HG03280 (cell line): Measurements from ENCODE around the gene TBCD.

Experiments
- ATAC-seq: cut with Tn5 transposase; IDR thresholded peaks from one replicate; pipeline ENCODE4 v1.9.1; 2021; ENCODE audit warnings: mild to moderate bottlenecking, moderate library complexity; ENCODE audit not compliant: unreplicated experiment

Gene TBCD

DNA sequence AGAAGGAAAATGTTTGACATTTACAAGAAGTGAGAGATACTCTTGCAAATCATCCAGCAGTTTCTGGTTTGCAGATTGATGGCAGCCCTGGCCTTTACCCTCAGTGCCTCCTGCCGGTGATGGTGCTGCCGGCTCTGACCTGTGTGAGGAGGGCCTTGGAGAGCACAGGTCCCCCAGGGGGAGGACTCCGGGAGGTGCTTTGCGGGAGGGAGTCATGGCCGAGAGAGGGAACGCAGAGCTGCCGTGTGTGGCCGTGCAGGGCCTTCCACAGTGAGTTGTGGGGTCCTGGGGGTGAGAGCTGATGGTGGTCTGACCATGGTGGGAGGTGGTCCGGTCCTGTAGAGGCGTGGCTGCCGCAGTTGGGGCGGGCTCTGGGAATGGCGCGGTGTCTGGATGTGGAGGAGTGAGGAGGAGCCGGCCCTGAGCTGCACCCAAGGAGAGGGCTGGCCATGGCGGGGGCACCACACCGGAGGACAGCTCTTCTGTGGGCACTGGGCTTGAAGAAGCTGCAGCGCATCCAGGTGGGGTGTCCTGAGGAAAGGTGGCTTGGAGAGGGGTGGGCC lies 116.0 kb downstream of the TBCD start:
- no peak for ATAC-seq

DNA sequence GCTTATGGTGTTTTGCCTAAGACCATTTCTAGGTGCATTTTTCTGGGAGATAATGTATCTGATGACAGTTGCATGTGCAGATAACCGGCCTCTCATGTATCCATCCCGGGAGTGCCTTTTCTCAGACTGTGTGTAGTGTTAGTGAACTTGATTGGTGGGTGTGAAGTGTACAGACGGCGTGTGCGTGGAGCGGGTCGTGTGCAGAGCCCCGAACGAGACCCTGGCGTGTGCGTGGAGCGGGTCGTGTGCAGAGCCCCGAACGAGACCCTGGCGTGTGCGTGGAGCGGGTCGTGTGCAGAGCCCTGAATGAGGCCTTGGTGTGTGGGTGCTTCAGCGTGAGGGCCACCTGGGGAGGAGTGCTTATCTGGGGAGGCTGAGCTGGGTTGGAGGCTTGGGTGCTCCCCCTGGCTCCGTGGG lies 116.9 kb downstream of the TBCD start:
- ATAC-seq: no peak

DNA sequence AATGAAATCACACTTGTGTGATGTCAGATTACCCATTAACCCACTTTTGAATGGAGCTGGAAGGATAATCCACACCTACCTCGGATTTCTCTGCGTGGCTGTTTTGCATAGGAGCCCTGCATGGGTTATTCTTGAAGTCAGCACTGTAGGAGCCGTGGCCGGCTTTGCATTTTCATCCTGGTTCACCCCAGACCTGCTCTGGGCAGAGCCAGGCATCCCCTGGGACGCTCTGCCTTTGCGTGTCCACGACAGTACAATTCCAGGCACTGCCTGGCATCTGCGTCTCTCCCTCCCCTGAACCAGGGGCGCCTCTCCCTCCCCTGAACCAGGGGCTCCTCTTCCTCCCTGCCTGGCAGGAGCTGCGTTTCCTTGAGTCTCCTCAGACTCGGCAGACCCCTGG lies 117.7 kb downstream of the TBCD start:
- ATAC-seq: no peak

DNA sequence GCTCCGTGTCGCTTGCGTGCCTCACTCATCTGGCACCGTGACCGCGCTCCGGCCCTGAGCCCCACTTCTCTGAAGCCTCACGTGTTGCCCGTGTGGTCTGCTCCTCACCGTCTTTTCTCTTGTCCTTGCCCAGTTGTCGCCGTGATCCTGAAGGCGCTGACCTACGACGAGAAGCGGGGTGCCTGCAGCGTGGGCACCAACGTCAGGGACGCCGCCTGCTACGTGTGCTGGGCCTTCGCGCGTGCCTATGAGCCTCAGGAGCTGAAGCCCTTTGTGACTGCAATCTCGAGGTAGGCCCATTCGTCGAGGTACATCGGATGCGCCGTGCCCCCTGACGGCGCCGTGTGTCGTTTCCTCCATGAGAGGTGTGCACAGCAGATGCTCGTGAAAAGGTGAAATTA lies 118.2 kb downstream of the TBCD start:
- no peak for ATAC-seq

DNA sequence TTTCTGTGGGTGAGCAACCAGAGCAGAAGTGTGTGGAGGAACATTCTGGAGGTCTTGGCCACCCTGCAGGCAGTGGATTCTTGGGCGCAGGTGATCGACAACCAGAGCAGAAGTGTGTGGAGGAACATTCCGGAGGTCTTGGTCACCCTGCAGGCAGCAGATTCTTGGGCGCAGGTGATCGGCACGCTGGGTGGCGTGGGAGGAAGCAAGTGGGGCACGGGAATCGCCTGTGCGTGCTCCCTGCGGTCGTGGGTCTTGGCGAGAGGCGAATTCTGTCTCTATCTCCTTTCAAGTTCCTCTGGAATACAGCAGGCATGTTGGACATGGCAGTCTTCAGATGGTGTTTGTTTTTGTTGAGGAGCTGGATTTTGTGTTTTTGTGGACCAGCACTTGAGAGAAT lies 118.7 kb downstream of the TBCD start:
- no peak for ATAC-seq

DNA sequence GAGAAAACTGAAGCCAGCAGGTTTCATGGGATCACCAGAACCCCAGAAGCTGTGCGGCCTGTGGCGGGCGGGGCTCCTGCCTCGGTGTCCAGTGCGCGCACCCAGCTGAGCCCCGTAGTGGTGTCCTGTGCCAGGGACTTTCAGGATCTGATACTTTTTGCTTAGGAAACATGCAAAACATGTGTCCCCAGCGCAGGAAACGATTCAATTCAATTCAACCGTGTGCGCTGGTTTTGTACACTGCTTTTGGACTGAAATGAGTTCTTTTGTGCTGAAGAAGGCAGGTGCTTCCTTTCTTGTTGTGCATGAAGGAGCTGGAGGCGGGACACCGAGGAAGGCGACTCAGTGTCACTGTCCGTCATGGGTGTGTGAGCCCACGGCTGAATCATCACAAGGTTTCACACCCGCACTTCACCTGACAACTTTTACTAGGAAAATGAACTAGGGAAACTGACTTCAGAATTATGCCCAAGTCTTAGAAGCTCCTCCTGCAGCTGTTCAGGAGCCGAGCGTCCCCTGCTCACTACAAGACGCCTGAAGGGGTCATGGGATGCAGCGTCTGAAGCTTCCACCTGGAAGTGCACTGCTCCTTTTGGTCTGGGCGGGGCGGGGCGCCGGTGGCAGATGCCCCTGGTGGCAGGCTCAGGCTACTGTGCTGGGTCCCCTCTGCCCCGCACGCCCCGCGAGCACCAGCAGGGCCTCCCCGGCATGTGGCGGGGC lies 119.4 kb downstream of the TBCD start:
- peak; percentile 60 for ATAC-seq

DNA sequence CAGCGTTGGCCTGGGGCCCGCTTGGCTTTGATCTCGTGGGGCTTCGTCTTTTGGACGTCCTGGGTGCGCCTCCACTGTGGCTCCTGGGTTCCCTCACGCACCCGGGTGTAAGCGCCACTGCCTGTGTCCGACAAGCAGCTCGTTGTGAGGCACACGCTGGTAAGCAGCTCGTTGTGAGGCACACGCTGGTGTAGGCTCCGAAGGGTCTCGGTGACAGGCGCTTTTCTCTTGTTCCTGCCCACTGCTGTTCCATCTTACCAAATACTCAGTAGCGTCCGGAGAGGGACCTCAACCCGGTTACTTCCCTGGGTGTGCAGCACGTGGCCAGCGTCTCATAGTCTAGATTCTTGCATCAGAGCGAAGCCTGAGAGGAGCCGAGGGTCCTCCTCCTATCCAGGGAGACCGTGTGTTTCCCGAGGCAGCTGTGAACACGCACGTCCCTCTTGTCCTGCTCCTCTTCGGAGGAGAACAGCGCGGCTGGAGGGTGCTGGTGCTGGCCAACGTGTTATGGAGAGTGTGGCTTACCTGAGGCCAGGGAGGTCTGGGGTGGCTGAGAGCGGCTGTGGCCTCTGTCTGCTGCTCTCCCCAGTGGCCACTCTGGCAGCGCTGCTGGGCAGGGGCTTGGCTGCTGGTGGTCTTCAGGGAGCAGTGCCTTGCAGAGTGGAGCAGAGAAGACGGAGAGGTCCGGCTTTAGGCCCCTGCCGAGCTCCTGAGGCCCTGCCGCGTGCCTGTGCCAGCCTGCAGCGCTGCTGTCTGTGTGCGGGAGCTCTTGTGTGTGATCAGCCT lies 120.1 kb downstream of the TBCD start:
- ATAC-seq: no peak

DNA sequence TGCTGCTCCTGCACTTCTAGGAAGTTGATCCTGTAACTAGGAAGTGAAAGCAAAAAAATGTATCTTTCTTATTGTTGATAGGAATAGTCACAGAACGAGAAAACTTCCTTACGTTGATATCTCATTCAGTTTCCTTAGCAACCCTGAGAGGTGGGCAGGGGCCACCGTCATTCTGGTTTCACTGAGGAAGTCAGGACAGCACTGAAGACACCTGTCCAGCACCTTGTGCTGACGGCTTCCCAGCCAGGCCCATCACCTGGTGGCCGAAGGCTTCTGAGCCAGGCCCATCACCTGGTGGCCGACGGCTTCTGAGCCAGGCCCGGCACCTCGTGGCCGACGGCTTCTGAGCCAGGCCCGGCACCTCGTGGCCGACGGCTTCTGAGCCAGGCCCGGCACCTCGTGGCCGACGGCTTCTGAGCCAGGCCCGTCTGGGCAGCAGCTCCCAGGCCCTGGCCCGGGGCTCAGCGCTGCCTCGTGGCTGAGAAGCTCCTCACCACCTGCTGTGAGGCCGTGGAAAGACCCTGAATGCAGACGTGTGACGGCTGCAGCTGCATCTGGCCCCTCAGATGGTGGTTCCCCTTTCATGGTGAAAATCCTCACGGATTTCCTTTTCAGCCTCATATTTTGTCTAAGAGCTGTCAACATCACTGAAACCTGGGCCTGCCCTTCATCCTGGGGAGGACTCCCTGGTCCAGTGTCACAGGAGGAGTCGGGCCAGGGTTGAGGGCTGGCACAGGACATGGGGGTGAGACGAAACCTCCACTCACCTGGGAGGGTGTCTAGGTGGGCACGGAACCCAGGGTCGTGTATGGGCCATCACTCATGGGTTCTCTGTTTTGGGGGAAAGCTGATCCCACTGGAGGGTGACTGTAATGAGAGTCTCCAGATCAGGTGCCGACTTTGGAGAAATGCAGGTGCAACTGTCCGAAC lies 121.0 kb downstream of the TBCD start:
- no peak for ATAC-seq

DNA sequence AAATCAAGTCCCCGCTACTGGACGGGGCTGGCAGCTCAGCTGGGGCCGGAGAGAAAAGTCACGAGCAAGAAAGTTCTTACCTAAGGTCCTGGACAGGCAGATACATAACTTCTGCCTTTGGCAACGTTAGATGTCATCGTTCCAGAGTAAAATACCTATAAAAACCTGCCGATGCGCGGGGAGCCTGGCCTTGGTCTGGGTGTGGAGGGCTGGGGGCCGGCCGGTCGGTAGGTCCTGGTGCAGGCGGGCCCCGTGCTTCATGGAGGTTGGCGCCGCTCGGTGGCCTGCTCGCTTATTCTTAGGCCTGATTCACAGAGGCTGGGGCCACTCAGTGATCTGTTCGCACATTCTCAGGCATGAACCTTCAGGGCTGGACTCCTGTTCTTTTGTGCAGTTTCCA lies 121.7 kb downstream of the TBCD start:
- no peak for ATAC-seq

DNA sequence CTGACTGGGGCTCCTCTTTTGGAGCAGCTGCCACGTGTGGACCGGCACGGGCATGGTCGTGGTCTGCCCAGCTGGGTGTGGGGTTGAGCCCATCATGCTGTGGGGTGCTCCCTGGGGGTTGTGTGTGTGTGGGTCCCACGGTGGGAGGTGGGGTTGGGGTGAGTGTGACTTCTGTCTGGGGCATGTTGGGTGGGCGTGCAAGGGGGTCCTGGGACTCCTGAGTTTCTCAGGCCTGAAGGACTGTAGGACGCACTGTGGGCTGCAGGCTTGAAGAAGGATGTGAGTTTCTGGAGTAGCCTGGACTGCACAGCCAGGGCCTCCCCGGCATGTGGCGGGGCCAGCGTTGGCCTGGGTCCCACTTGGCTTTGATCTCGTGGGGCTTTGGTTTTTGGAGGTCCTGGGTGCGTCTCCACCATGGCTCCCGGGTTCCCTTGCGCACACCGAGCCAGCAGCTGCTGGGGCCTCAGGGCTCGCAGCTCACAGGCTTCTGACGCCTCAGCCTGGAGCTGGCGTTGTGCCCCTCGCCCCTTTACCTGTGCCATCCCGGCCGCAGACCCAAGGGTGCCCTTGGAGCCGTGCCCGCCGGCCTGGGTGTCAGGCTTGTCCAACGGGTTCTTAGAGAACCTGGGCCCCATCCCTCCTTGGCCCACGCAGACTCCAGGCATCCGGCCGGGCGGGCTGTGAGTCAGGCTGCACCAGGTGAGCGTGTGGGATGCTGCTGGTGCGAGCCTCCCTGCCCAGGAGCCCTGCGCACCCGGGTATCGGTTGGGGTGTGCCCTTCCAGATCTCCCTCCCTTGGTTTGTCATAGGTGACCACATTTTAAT lies 122.4 kb downstream of the TBCD start:
- no peak for ATAC-seq

DNA sequence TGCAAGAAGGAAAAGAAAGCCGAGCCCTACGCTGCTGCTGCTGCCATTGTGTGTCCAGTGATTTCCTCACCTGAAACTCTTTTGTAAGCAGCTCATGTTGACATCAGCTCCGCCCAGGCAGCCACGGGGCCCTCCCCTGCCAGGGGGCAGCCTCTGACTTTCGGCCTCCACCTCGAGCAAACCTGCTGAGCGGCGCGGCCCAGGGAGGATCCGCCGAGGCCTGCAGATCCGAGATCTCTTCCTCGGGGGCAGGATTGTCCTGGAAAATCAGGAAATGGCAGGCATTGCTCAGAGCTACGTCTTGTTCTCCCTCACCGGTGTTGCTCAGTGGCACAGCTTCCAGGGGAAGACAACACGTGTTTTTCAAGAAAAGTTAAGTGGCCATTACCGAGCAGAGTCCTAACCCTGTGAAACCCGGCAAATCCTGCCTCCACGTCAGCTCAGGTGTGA lies 123.6 kb downstream of the TBCD start:
- ATAC-seq: no peak

DNA sequence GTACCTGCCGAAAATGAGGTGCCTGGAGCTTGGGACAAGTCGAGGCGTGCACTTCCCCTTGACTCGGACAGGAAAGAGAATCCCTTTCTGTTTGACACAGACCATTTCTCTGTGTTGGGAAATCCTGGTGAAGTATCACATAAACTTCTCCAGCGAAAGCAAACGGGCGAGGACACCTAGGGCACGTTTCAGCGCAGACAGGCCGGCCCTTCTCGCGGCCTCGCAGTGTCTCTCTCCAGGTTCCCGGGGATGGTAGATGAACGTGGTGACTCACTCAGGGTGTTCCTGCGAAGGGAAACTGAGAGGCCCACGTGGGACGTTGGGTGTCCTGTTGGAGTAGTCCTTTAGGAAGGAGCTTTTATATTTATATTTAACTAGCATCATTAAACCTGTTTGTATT lies 124.3 kb downstream of the TBCD start:
- ATAC-seq: no peak

DNA sequence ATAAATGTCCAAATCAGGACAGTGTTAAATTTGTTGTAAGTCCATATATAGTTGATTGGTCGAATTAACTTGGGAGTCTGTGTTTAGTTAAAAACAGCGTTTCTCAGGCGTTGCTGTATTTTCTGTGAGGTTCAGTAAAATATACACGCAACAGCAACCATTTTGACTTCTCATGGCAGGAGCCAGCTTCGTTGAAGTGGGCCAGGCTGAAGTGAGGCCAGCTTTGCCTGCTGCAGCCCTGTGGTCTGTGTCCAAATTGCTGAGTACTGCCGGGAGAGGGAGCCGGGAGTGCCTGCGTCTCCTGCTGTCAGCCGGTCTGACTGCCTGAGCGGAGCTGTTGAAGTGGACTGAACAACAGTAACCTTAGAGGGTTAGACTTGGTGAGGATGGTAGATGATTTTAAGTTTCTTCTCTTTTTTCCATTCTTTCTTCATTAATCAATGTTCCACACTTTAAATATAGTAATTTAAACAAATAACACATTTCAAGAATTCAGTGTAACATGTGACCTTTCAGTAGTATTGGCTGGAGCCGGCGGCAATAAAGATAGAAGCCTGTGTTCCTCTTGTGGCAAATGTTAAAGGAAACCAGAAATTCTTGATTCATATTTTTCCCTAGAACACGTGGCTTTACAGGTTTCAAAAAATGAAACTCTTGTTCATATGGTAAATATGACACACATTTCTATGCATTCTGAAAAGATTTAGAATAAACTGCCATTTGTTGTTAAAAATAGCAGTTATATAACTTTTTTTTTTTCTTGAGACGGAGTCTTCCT lies 124.9 kb downstream of the TBCD start:
- ATAC-seq: no peak

DNA sequence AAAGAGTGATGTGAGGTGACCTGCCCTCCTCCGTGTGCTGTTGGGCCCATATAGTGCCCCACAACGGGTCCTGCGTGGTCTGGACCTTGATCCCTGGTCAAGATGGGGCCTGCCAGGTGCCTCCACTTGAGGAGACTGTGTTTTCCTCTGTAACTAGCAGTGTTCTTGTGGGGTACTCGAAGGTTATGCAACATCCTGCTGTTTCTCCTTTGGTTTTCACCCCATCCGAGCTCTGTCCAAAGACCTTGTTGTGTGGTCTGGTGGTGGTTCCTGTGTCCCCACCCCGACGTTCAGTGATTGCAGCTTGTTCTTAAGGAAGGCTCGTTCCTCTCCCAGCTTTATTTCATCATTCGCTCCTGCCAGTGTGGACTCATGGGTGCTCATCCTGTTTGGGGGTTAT lies 126.7 kb downstream of the TBCD start:
- no peak for ATAC-seq

DNA sequence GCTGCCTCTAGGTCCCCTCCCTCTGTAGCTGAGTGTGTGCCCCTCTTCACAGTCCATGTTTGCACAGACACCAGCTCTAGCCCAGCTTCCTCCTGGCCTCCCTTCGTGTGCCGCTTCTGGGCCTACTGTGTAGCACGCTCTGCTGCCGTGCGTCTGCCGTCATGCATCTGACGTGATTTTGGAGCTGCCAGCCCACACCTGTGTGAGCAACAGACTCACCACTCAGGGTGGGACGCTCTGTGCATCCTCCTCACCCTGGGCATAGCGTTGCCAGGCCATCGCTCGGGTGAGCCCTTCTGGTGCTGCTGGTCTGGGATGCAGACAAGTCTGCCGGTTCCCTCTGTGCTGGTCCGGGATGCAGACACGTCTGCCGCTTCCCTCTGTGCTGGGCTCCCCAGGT lies 127.4 kb downstream of the TBCD start:
- no peak for ATAC-seq

DNA sequence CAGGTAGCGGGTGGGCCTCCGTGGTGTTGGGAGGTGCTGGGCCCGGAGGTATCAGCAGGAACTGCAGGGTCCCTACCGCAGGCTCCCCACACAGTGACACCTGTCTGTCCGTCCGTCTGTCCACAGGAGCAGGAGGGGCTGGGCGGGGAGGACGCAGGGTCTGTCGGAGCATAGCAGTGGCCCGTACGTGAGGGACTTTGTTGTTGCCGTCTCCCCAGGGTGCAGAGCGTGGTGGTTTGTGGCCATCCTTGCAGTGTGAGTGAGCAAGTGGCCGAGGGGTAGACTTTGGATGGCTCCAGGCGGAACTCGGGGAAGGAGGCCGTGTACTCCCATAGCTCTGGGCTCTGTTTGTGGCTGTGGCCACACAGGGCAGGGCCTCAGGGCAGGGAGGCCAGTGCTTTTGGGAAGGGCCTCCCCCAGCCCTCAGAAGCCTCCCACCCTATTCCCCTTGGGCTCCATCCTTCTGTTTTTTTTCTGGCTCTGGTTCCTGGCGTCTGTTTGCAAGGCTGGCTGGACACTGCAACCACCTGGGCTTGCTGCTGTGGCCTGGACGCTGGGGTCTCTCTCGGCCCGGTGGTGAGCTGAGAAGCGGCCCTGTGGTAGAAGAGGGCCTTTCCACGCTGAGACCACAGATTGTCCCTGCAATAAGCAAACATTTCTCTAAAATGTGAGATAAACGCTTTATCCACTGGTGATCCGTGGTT lies 128.9 kb downstream of the TBCD start:
- ATAC-seq: no peak

DNA sequence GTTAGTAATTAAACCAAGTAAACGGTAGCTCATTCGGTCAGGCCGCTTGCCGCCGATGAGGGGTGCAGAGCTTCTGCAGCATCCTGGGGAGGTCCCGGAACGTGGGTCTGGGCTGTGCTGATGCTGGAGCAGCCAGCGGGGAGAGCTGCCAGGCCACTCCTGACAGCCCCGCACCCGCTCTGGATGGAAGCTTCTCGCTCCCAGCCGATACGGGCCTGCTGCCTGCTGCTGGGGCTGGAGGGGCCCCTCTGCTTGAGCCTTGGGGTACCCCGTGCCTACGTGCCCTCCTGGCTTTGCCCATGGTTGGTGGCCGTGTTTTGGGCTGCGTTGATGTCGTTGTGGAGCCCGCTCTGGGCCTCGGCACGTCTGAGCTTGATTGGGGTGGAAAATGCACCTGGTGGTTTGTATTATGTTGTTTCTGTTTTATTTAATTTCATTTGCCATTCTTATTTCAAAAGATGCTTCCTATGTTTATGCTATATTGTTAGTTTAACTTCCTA lies 129.5 kb downstream of the TBCD start:
- ATAC-seq: no peak

DNA sequence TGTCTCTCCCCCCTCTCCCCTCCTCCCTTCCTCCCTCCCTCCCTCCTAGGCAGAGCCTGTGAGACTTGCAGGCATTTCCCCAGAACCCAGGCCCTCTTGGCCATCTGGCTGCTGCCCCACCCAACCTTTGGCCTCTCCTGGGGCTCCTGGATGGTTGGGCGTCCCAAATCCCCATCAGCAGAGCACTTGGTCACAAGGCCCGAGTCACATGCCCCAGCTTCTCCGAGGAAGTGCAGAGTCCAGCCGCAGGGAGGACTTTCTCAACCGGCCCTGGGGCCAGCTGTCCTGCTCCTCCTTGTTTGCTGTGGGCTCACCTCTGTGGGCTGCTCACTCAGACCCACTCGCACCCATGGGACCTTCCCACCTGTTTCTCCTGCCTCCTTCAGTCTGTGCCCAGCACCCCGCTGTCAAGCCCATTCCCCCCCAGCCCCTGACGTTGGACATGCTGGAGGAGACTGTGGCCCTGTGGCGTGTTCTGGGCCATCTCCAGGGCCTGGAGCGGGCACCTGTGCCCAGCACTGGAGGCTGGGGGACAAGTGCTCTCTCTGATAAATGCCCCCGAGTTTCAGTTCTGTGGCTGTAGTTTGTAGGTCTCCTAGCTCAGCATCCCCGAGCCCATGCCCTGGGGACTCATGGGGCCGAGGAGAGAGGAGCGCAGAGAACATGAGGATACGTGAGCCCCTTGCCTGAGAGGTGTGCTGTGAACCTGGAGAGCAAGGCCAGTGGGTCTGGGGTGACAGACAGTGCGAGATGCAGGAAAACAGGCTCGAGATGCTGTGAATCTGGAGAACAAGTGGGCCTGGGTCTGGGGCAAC lies 130.2 kb downstream of the TBCD start:
- no peak for ATAC-seq
